Activated CD8-positive, alpha-beta T cell treated with anti-CD3 and anti-CD28 coated beads, Interleukin-2, amount 10 ng/mL, durations not matched to agents 7 days and 5 days (primary cell): ENCODE data around the gene CDK11A. TPM values are rescaled to one million over a fixed set of nuclear protein-coding genes. Genes with fewer than 3 reads are reported as not detected.
"Not testable (repeated sequence)": the region's sequence is repeated elsewhere in the genome, so short reads cannot be mapped to it uniquely, and the experiment has no call there.

Experiments
- ATAC-seq: fragments of 150-1000 bp; cut with Tn5 transposase; one replicate; pipeline ENCODE4 v1.10.0; 2021; ENCODE audit warnings: moderate library complexity
- CTCF ChIA-PET: fragments of 350-600 bp; sonication (Branson Sonifier 250); formaldehyde crosslinking; loops from one replicate; lab custom pipeline; 2021; ENCODE audit warnings: antibody characterized with exemption; lab: Charles Lee
- POLR2A ChIA-PET: fragments of 350-600 bp; sonication (Branson Sonifier 250); formaldehyde crosslinking; loops from one replicate; lab custom pipeline; 2021; ENCODE audit warnings: antibody characterized with exemption; lab: Charles Lee
- DNase-seq: peaks from one replicate; pipeline ENCODE4 v3.0.0-alpha.2; 2020
- H3K27ac Mint-ChIP-seq: one replicate; pipeline ENCODE4 v1.8.0; 2021; ENCODE audit warnings: mild to moderate bottlenecking, mixed read lengths
- H3K27me3 Mint-ChIP-seq: one replicate; pipeline ENCODE4 v1.8.0; 2021; ENCODE audit warnings: low read depth, mixed read lengths
- H3K36me3 Mint-ChIP-seq: one replicate; pipeline ENCODE4 v1.8.0; 2021; ENCODE audit warnings: low read depth, mixed read lengths
- H3K4me1 Mint-ChIP-seq: one replicate; pipeline ENCODE4 v1.8.0; 2021; ENCODE audit warnings: low read depth, mixed read lengths
- H3K4me3 Mint-ChIP-seq: one replicate; pipeline ENCODE4 v1.8.0; 2021; ENCODE audit warnings: mild to moderate bottlenecking, mixed read lengths
- H3K9me3 Mint-ChIP-seq: one replicate; pipeline ENCODE4 v1.8.0; 2022; ENCODE audit warnings: mixed read lengths; ENCODE audit not compliant: insufficient read depth
- total RNA-seq, 2 experiments: library from RNA; stranded (reverse); gene quantifications; one replicate each; pipeline ENCODE4 v1.2.3, GENCODE V29; 2021

The CDK11A gene
- 10 to 100 TPM; 83.6 to 85.8 TPM for total RNA-seq

DNA sequence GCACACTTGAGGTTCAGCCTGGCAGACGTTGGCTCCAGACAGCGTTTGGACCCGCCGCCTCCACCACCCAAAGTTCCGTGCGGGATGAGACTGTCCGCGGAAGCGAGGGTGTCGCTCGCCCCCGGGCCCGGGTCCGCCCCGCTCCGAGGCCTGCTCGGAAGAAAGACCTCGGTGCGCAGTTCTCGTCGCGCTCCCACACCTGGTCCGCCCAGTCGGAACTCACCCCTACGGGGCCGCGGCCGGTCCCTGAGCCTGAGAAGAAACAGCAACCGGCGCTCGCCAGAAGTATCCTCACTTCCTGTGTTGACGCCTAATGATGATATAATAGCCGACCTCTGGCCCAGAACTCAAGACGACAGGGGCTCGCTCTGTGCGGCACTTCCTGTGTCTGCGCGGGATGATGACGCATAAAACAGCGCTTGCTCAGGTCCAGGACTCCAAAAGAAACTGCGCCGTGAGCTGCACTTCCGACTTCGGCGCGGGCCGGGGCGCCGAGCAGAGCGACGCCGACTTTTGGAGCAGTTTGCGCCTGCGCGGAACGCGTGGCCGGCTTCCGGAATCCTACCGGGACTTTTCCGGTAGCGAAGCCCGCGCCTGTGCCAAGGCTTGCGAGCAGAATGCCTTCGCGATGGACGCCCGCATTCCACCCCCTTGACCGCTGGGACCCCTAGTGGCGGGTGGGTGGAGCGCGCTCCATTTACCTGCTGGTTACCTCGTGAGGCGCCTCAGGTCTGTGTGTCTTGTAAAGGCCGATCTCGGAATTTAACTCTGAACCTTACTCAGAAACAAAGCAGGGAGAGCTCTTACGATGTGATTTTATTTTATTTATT lies at the start of gene CDK11A:
CDK11A (minus strand) TSS at position 323 of the 830 bp plus-strand sequence. CDS start 1,539 bp downstream, outside the sequence.
- DNase-seq (peak; percentile 100), ATAC-seq (peak; percentile 96)
- ChIA-PET POLR2A (interaction anchor here (0.6 to 1.3 kb wide), 7 partner anchors 43 to 184 kb away, joined by 3 to 6 read pairs (median 4); no protein-coding TSS in a partner anchor), CTCF (interaction anchor here (1.0 kb wide), 1 partner anchor 184 kb away, joined by 3 read pairs; no protein-coding TSS in a partner anchor)
- H3K4me1 Mint-ChIP-seq, result peaks cover 24% of the 10 kb centered on the region
- H3K36me3 Mint-ChIP-seq, result peaks cover 25% of the 10 kb centered on the region
- H3K27ac Mint-ChIP-seq, result peak within 1 kb of the TSS; percentile 99
- peak within 1 kb of the TSS; percentile 91 for H3K4me3 Mint-ChIP-seq
- not testable (repeated sequence) for H3K9me3 Mint-ChIP-seq, H3K27me3 Mint-ChIP-seq

DNA sequence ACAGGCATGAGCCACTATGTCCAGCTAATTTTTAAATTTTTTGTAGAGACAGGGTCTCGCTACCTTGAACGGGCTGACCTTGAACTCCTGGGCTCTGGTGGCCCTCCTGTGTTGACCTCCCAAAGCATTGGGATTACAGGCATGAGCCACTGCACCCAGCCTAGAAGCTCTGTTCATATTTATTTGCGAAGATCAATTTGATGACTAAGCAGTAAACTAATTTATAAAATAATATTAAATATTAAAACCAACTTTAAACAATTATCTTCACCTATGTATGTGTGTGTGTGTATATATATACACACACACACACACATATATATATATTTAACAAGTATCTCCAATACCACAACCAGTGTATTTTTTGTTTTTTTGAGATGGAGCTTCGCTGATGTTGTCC lies 49.7 kb upstream of the CDK11A start:
- POLR2A ChIA-PET, result interaction anchor here (1.0 kb wide), 1 partner anchor 16 kb away, joined by 5 read pairs; no protein-coding TSS in a partner anchor
- no peak overlapping the region for H3K4me3 Mint-ChIP-seq
- H3K27ac Mint-ChIP-seq, result no peak overlapping the region
- no peaks in the 10 kb centered on the region for H3K27me3 Mint-ChIP-seq
- H3K9me3 Mint-ChIP-seq, result peaks cover 8% of the 10 kb centered on the region
- DNase-seq, result no peak
- ATAC-seq, result no peak
- H3K4me1 Mint-ChIP-seq, result peaks cover 29% of the 10 kb centered on the region
- CTCF ChIA-PET, result interaction anchor here (1.0 kb wide), 1 partner anchor 132 kb away, joined by 3 read pairs; no protein-coding TSS in a partner anchor
- H3K36me3 Mint-ChIP-seq, result peaks cover 46% of the 10 kb centered on the region

DNA sequence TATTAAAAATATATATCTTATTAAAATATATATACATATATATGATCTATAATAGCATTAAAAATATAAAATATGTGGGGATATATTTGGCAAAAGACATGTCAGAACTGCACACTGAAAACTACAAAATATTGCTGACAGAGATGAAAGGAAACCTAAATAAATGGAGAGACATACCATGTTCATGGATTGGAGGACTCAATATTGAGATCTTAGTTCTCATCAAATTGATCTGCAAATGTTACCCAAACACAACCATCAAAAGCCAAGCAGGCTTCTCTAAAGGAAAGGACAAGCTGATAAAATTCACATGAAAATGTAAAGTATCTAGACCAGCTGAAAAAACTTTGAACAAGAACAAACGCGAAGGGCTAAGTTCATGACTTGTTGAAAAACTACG lies 46.9 kb upstream of the CDK11A start:
- POLR2A ChIA-PET, result no interaction called here
- Mint-ChIP-seq H3K27me3 (no peaks in the 10 kb centered on the region), H3K4me1 (peaks cover 24% of the 10 kb centered on the region), H3K9me3 (peaks cover 8% of the 10 kb centered on the region), H3K4me3 (no peak overlapping the region), H3K36me3 (peaks cover 63% of the 10 kb centered on the region), H3K27ac (no peak overlapping the region)
- DNase-seq (no peak), ATAC-seq (no peak)
- CTCF ChIA-PET, result no interaction called here

DNA sequence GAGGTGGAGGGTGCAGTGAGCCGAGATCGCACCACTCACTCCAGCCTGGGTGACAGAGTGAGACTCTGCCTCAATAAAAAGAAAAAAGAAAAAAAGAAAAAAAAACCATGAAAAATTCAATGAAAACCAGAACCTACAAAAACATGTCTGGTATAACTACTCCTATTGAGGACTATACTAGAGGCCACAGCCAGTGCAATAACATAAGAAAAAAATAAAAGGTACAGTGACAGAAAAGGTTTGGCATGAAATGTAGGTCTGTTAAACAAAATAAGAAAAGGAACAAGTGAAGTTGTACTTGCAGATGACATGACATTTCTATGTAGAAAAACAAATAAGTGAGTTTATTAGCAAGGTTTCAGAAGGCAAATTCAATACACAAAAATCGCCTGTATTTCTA lies 45.9 kb upstream of the CDK11A start:
- Mint-ChIP-seq H3K27me3 (no peaks in the 10 kb centered on the region), H3K4me1 (peaks cover 14% of the 10 kb centered on the region), H3K36me3 (peaks cover 56% of the 10 kb centered on the region), H3K4me3 (no peak overlapping the region), H3K27ac (no peak overlapping the region), H3K9me3 (peaks cover 8% of the 10 kb centered on the region)
- CTCF ChIA-PET, result no interaction called here
- DNase-seq (no peak), ATAC-seq (no peak)
- POLR2A ChIA-PET, result no interaction called here

DNA sequence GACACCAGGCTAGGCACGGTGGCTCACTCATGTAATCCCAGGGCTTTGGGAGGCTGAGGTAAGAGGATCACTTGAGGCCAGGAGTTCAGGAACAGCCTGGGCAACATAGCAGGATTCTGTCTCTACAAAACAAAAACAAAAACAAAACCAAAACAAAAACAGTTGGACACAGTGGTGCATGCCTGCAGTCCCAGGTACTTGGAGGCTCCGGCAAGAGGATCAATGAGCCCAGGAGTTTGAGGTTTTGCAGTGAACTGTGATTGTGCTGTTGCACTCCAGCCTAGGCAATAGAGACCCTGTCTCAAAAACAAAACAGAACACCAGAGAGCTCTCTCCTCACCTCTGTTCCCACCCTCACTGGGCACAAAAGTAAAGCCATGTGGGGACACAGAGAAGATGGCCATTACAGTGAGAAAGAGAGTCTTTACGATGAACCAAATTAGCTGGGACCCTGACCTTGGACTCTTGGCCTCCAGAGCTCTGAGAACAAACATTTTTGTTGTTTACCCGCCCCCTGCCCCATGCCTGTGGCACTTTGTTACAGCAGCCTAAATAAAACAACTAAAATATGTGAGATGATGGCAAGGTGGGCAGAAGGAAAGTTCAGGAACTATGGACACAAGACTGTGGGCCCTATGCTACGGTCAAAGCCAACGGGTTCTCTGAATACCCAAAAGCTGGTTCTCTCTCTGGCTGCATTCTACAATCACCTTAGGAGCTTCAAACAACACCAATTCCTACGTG lies 44.3 kb upstream of the CDK11A start:
- ATAC-seq (no peak), DNase-seq (no peak)
- no peak overlapping the region for H3K4me3 Mint-ChIP-seq
- ChIA-PET CTCF (interaction anchor here (0.7 to 0.8 kb wide), 2 partner anchors 137 to 141 kb away, joined by 3 read pairs; no protein-coding TSS in a partner anchor), POLR2A (no interaction called here)
- peaks cover 12% of the 10 kb centered on the region for H3K4me1 Mint-ChIP-seq
- H3K27ac Mint-ChIP-seq, result no peak overlapping the region
- H3K9me3 Mint-ChIP-seq, result peaks cover 8% of the 10 kb centered on the region
- H3K27me3 Mint-ChIP-seq, result no peaks in the 10 kb centered on the region
- H3K36me3 Mint-ChIP-seq, result peaks cover 53% of the 10 kb centered on the region

DNA sequence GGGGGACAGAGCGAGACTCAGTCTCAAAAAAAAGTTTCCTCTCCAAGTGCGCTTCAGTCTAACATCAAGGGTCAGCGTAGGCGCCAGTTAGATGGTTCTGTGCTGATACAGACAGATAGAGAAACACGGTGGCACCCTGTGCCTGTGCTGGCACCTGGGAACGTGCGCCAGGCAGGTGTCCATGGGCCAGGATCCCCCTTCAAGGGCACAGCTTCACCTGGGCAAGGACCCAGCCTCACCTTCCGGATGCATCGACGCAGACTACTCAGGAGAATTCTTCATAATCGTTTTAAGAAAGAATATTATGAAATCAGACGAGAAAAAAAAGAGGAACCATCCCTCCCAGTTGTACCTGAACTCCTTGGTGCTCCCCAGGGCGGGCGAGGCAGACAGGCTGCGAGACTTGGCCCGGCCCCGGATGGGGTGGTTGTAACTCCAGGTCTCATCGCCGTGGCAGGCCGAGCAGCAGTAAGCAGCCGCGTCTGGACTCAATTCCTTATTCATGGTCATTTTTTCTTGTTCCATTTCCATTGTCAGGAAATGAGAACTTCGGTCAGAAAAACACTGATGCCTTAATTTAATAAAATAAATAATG lies 40.8 kb upstream of the CDK11A start:
- DNase-seq (no peak), ATAC-seq (no peak)
- H3K4me3 Mint-ChIP-seq, result no peak overlapping the region
- no peaks in the 10 kb centered on the region for H3K27me3 Mint-ChIP-seq
- POLR2A ChIA-PET, result no interaction called here
- peaks cover under 1% of the 10 kb centered on the region for H3K9me3 Mint-ChIP-seq
- CTCF ChIA-PET, result no interaction called here
- peaks cover 48% of the 10 kb centered on the region for H3K36me3 Mint-ChIP-seq
- H3K27ac Mint-ChIP-seq, result no peak overlapping the region
- peaks cover 9% of the 10 kb centered on the region for H3K4me1 Mint-ChIP-seq

DNA sequence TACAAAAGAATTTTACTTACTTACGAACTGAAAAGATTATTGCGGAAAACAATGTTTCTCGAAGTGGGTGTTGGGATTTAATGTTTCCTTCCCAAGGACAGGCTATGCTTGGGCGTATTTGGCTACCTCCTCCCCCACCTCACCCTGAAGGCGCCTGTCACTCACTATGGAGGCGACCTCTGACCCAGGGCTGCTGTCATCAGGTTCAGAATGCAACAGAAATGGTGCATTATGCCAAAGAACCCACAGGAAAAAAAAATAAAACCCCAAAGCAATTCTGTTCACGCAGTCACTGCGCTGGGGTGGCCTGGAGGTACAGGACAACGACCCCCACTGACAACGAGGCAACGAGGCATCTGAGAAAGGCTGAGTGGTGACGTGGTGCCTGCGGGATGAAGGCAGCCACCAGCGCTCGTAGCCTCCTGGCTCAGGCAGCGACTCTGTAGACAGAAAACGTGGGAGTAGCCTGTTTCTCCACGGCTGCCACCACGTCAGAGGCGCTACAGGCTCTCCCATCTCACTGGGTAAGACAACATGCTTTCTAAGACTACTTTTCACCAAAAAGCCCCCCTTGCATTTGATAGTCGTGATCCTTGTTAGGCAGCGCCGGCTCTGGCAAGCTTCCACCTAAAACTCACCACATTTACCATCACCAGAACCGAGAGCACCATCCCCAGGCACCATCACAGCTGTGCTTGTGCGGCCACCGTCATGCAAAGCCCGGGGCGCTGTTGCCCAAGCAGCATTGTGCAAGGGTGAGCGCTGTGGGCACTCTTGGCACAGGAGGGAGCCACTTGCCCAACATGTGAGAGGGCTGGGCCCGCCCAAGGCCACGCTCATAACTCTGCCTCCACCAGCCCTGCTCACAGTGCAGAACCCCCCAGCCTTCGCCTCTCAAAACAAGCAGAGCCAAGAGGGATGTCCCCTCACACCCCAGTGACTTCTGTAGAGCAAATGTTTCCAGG lies 39.8 kb upstream of the CDK11A start:
- POLR2A ChIA-PET, result no interaction called here
- no peak overlapping the region for H3K4me3 Mint-ChIP-seq
- ATAC-seq (no peak), DNase-seq (no peak)
- no peaks in the 10 kb centered on the region for H3K9me3 Mint-ChIP-seq
- CTCF ChIA-PET, result no interaction called here
- H3K36me3 Mint-ChIP-seq, result peaks cover 48% of the 10 kb centered on the region
- peaks cover 9% of the 10 kb centered on the region for H3K4me1 Mint-ChIP-seq
- H3K27me3 Mint-ChIP-seq, result no peaks in the 10 kb centered on the region
- H3K27ac Mint-ChIP-seq, result no peak overlapping the region

DNA sequence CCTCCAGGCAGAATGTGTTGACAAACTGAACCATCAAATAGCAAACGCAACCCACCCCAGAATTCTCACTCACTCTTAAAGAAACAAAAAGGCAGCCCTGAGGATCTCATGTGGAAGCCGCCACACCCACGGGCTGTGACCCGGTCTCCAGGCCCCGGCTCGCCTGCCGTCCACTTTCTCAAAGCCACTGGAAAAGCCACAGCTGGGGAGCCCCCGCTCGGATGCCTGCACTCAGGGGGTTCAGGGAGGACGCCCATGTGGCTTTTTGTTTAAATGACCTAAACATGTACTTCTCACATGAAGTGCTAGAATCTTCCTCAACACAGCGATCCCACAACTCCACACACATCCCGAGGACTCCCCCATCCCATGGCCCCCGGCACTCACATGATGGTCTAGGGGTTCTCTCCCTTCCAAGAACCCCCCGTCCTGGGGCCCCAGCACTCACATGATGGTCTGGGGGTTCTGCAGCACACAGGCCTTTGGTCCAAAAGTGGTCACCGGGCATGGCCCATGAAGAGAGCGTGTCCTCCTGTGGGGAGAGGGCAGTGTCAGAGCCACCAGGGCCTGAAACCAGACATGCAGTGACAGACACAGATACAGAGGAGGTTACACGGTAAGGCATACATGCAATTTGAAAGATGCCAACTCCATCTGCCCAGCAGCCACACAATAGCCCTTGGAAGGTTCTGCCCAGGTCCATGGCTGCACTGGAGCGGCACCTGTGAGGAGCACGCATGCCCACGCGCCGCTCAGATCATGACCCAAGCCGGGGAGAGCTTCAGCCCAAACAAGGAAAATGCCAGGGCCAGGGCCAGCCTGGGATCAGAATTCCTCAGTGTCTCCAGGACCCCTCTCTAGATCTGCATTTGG lies 37.6 kb upstream of the CDK11A start:
- H3K9me3 Mint-ChIP-seq, result no peaks in the 10 kb centered on the region
- ATAC-seq (no peak), DNase-seq (no peak)
- H3K27ac Mint-ChIP-seq, result no peak overlapping the region
- ChIA-PET CTCF (no interaction called here), POLR2A (no interaction called here)
- peaks cover 35% of the 10 kb centered on the region for H3K36me3 Mint-ChIP-seq
- H3K4me1 Mint-ChIP-seq, result peaks cover under 1% of the 10 kb centered on the region
- no peaks in the 10 kb centered on the region for H3K27me3 Mint-ChIP-seq
- H3K4me3 Mint-ChIP-seq, result no peak overlapping the region

DNA sequence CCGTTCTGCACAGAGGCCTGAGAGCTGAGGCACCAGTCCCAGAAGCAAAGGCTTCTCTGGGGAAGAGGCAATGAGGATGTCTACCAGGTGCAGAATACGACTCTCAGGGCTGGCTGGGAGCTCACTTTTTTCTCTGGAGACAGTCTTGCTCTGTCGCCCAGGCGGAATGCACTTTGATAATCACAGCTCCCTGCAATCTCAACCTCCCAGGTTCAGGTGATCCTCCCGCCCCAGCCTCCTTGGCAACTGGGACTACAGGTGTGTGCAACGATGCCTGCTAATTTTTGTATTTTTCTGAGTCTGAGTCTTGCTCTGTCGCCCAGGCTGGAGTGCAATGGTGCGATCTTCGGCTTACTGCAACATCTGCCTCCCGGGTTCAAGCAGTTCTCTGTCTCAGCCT lies 36.6 kb upstream of the CDK11A start:
- no peaks in the 10 kb centered on the region for H3K9me3 Mint-ChIP-seq
- no peak overlapping the region for H3K4me3 Mint-ChIP-seq
- H3K27me3 Mint-ChIP-seq, result no peaks in the 10 kb centered on the region
- ChIA-PET CTCF (no interaction called here), POLR2A (no interaction called here)
- no peak overlapping the region for H3K27ac Mint-ChIP-seq
- DNase-seq (no peak), ATAC-seq (no peak)
- peaks cover 37% of the 10 kb centered on the region for H3K36me3 Mint-ChIP-seq
- no peaks in the 10 kb centered on the region for H3K4me1 Mint-ChIP-seq

DNA sequence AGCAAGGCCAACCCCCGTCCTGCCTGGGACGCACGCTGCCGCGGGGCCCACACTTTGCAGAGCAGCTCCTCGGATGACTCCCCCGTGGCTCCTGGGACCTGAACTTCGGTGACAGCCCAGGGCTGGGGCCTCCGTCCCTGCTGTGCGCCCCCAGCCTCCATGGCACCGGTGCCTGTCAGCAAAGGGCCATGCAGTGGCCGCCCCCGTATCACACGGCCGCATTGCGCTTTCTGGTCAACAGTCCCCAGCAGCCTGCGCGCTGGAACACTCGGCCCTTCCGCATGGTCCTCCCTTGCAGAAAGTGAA lies 36.1 kb upstream of the CDK11A start:
- ATAC-seq (no peak), DNase-seq (no peak)
- Mint-ChIP-seq H3K27me3 (no peaks in the 10 kb centered on the region), H3K9me3 (no peaks in the 10 kb centered on the region), H3K27ac (no peak overlapping the region), H3K36me3 (peaks cover 37% of the 10 kb centered on the region), H3K4me1 (no peaks in the 10 kb centered on the region), H3K4me3 (no peak overlapping the region)
- POLR2A ChIA-PET, result no interaction called here
- CTCF ChIA-PET, result no interaction called here
